Ovary (tissue), 3 donors: ENCODE data around the gene CPZ.

Experiments used
- CTCF ChIP-seq, 3 donors: fragments of 450-650 bp in 2 of 3; fragments of 200-600 bp in 1 of 3; IDR thresholded peaks; one replicate each; pipeline versions ENCODE4 v1.5.1 to v1.8.0; 2016 to 2022; ENCODE audit warnings: antibody characterized with exemption in 3 of 3, mild to moderate bottlenecking in 1 of 3
- POLR2A ChIP-seq: fragments of 450-650 bp; IDR thresholded peaks from one replicate; pipeline ENCODE4 v1.6.1; 2017; ENCODE audit warnings: antibody characterized with exemption, mild to moderate bottlenecking, moderate library complexity
- donor health status: DM: no; HTN: no; CAD: no.

GRCh38 chr4:8580321-8581093, 12.1 kb upstream of the CPZ start, which contains the start of gene GPR78:
- TF ChIP-seq CTCF (IDR thresholded peaks at IDR 0.05) (no peak), POLR2A (no peak)
